PFSK-1 (cell line): ENCODE measurements around the gene CENPS.

Experiments used
- POLR2AphosphoS5 ChIP-seq: IDR thresholded peaks from 2 replicates; pipeline ENCODE4 v1.6.1; 2012; ENCODE audit warnings: low read depth, mild to moderate bottlenecking, control low read depth, low read length, moderate library complexity
- SIN3A ChIP-seq: IDR thresholded peaks from 2 replicates; pipeline ENCODE4 v1.6.1; 2012; ENCODE audit warnings: mild to moderate bottlenecking, low read length, moderate library complexity, borderline replicate concordance; ENCODE audit not compliant: insufficient read depth
- TAF1 ChIP-seq: IDR thresholded peaks from 2 replicates; pipeline ENCODE4 v1.6.1; 2012; ENCODE audit warnings: low read length, control low read depth, borderline replicate concordance; ENCODE audit not compliant: insufficient read depth
- TF ChIP-seq, protein P1 (sequence below), 2 experiments: IDR thresholded peaks; 2 replicates each; pipeline versions ENCODE4 v1.6.1 to v1.8.0; 2011 to 2012; ENCODE audit warnings: low read depth in 2 of 2, low read length in 2 of 2, control low read depth in 1 of 2, inconsistent platforms in 1 of 2, mild to moderate bottlenecking in 1 of 2, moderate library complexity in 1 of 2; ENCODE audit not compliant: insufficient read depth in 1 of 2

DNA sequence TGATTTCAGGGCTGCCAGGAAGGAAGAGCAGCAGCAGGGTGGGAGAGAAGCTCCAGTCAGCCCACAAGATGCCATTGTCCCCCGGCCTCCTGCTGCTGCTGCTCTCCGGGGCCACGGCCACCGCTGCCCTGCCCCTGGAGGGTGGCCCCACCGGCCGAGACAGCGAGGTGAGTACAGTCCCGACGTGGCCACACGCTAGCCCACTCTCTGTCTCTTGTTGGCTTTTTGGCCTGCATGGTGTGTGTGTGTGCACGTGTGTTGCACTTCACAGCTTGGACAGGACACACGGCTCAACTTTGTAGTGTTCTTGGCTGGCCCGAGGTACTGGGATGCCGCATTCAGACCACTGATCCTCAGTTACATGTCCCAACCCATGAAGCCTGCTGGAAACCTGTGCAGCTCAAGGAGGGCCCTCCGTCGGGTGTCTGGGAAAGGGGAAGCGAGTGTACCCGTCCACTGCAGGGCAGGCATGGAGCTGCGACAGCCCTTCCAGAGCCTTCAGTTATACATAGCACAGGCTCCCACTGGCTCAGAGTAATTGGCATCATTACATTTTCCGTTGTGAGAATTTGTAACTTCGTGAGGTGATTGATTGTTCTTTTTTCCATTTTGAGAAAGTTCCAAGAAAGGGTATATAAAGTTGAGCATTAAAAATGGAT, 20.1 kb downstream of the CENPS start:
- TF ChIP-seq POLR2AphosphoS5 (no peak), SIN3A (no peak), TAF1 (no peak)
- TF ChIP-seq, protein P1, sequence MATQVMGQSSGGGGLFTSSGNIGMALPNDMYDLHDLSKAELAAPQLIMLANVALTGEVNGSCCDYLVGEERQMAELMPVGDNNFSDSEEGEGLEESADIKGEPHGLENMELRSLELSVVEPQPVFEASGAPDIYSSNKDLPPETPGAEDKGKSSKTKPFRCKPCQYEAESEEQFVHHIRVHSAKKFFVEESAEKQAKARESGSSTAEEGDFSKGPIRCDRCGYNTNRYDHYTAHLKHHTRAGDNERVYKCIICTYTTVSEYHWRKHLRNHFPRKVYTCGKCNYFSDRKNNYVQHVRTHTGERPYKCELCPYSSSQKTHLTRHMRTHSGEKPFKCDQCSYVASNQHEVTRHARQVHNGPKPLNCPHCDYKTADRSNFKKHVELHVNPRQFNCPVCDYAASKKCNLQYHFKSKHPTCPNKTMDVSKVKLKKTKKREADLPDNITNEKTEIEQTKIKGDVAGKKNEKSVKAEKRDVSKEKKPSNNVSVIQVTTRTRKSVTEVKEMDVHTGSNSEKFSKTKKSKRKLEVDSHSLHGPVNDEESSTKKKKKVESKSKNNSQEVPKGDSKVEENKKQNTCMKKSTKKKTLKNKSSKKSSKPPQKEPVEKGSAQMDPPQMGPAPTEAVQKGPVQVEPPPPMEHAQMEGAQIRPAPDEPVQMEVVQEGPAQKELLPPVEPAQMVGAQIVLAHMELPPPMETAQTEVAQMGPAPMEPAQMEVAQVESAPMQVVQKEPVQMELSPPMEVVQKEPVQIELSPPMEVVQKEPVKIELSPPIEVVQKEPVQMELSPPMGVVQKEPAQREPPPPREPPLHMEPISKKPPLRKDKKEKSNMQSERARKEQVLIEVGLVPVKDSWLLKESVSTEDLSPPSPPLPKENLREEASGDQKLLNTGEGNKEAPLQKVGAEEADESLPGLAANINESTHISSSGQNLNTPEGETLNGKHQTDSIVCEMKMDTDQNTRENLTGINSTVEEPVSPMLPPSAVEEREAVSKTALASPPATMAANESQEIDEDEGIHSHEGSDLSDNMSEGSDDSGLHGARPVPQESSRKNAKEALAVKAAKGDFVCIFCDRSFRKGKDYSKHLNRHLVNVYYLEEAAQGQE (IDR thresholded peaks at IDR 0.05; ENCODE audit: insufficient read depth in 1 of 2, low read depth in 2 of 2, low read length in 2 of 2): no peak
